Chondrocyte (in vitro differentiated cells): ENCODE data around the gene PPP1CB. TPM values are rescaled to one million over a fixed set of nuclear protein-coding genes. Genes with fewer than 3 reads are reported as not detected.
A peak's percentile ranks its signal among the peaks of the same experiment; 100 is the strongest.

Experiments
- DNase-seq: peaks from one replicate; pipeline ENCODE4 v3.0.0; 2021; ENCODE audit warnings: mixed read lengths, low spot score
- H3K27ac Mint-ChIP-seq: one replicate; pipeline ENCODE4 v1.8.0; 2021; ENCODE audit warnings: mild to moderate bottlenecking, moderate library complexity, mixed read lengths; ENCODE audit not compliant: unreplicated experiment
- H3K27me3 Mint-ChIP-seq: 2 replicates; pipeline ENCODE4 v1.8.0; 2021; ENCODE audit warnings: low read depth, mixed read lengths
- H3K36me3 Mint-ChIP-seq: 2 replicates; pipeline ENCODE4 v1.8.0; 2021; ENCODE audit warnings: low read depth, mixed read lengths
- H3K4me1 Mint-ChIP-seq: 2 replicates; pipeline ENCODE4 v1.8.0; 2021; ENCODE audit warnings: low read depth, mild to moderate bottlenecking, mixed read lengths
- H3K4me3 Mint-ChIP-seq: one replicate; pipeline ENCODE4 v1.8.0; 2021; ENCODE audit warnings: mild to moderate bottlenecking, moderate library complexity, mixed read lengths; ENCODE audit not compliant: unreplicated experiment
- H3K9me3 Mint-ChIP-seq: 2 replicates; pipeline ENCODE4 v1.8.0; 2021; ENCODE audit warnings: low read depth, mixed read lengths
- CTCF ChIP-seq: fragments of 200-600 bp; sonication (generic); IDR thresholded peaks from 2 replicates; pipeline ENCODE4 v1.5.0; 2021; ENCODE audit warnings: antibody characterized with exemption, mild to moderate bottlenecking, moderate library complexity
- total RNA-seq: library from RNA; stranded (reverse); gene quantifications from 3 replicates; pipeline ENCODE4 v1.2.1, GENCODE V29; 2021

The PPP1CB gene
- total RNA-seq, 1 donor from 2014 or later = 447 TPM

DNA sequence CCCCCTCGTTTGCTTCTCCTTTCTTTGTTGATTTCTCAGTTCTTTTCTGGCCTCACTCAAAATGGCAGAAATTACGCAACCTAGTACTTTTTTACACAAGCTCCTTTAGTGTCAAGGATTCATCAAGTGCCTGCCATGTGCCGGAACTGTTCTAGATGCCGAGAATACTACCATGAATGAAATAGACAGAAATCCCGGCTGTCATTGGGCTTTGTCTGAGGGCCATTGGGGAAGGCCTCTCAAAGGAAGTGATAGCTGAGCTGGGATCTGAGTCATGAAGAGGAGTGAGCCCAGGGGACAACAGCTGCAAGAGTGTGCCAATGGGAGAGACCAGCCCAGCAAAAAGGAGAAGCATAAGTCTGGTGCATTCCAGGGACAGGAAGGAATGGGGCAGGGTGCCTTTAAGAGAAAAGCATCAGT lies 34.3 kb upstream of the PPP1CB start:
- no peak overlapping the region for H3K4me3 Mint-ChIP-seq
- peaks cover 42% of the 10 kb centered on the region for H3K4me1 Mint-ChIP-seq
- no peaks in the 10 kb centered on the region for H3K27me3 Mint-ChIP-seq
- TF ChIP-seq CTCF = no peak
- DNase-seq = no peak
- peak overlapping the region; percentile 93 for H3K27ac Mint-ChIP-seq
- no peaks in the 10 kb centered on the region for H3K36me3 Mint-ChIP-seq
- no peaks in the 10 kb centered on the region for H3K9me3 Mint-ChIP-seq

DNA sequence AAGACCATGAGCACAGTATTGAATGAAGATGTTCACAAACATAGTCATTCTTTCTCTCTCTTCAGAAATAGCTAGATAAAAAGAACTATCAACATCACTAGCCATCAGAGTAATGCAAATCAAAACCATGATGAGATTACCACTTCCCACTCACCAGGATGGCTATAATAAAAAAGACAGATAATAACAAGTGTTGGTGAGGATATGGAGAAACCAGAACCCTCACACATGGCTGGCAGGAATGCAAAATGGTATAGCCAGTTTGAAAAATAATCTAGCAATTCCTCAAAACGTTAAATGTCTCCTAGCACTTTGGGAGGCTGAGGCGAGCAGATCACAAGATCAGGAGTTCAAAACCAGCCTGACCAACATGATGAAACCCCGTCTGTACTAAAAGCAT lies 31.3 kb upstream of the PPP1CB start:
- no peak for TF ChIP-seq CTCF
- no peaks in the 10 kb centered on the region for H3K36me3 Mint-ChIP-seq
- H3K9me3 Mint-ChIP-seq = no peaks in the 10 kb centered on the region
- no peak for DNase-seq
- peaks cover 44% of the 10 kb centered on the region for H3K4me1 Mint-ChIP-seq
- H3K4me3 Mint-ChIP-seq = no peak overlapping the region
- H3K27me3 Mint-ChIP-seq = no peaks in the 10 kb centered on the region
- H3K27ac Mint-ChIP-seq = no peak overlapping the region

DNA sequence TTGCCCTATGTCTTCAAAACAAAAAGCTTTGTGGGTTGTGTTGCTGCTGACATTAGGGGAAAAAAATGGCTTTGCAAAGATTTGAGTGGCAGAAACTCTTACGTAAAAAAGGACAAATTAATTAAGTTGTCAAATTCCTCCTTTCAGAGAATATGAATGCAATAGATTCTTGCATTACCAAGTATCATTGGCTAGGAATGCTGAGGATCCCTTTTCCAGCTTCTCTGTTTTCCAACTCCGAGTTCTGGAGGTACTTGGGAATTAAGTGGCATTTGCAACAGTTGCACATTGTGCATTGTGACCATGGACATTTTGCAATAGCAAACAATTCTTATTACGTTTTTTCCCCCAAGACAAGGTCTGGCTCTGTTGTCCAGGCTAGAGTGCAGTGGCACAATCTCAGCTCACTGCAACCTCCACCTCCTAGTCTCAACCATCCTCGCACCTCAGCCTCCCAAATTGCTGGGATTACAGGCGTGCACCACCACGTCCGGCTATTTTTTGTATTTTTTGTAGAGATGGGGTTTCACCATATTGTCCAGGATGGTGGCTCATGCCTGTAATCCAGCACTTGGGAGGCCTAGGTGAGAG lies 29.9 kb upstream of the PPP1CB start:
- H3K27ac Mint-ChIP-seq = no peak overlapping the region
- no peaks in the 10 kb centered on the region for H3K36me3 Mint-ChIP-seq
- H3K27me3 Mint-ChIP-seq = no peaks in the 10 kb centered on the region
- DNase-seq = no peak
- no peak for TF ChIP-seq CTCF
- no peak overlapping the region for H3K4me3 Mint-ChIP-seq
- peaks cover 33% of the 10 kb centered on the region for H3K4me1 Mint-ChIP-seq
- no peaks in the 10 kb centered on the region for H3K9me3 Mint-ChIP-seq

DNA sequence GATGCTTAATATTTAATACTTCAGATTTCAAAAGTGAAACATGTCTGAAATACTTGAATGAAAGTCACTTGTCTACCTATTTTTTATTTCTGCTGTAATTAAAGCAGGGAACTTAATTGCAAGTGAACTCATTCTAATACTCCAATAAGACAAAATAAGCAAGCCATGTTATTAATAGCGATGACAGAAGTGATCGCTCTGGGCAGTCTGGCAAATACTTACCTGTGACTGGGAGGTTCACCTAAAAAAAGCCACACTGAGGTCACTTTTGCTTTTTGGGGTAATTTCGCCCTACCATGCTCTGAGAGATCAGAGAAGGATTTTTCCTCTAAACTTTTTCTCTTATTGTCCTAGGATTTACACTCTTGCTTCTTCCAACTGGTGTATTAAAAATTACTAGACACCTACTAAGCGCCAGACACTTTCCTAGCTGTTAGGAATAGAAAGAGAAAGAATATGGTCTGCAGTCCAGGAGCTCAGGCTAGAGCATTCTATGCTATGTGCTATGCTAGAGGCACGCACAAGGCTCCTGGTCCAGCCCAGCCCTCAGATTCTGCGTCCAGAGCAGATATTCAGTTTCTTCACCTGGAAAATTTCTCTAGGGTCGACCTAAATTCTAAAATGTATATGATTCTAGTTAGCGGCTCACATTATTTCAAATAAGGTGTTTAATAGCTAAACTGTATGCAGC lies 26.5 kb upstream of the PPP1CB start:
- H3K9me3 Mint-ChIP-seq = no peaks in the 10 kb centered on the region
- H3K27me3 Mint-ChIP-seq = no peaks in the 10 kb centered on the region
- H3K4me3 Mint-ChIP-seq = no peak overlapping the region
- no peak for TF ChIP-seq CTCF
- peaks cover 16% of the 10 kb centered on the region for H3K4me1 Mint-ChIP-seq
- DNase-seq = no peak
- H3K27ac Mint-ChIP-seq = no peak overlapping the region
- H3K36me3 Mint-ChIP-seq = no peaks in the 10 kb centered on the region

GRCh38 chr2:28726177-28726576 lies 25.5 kb upstream of the PPP1CB start:
- peaks cover 16% of the 10 kb centered on the region for H3K4me1 Mint-ChIP-seq
- H3K27me3 Mint-ChIP-seq = no peaks in the 10 kb centered on the region
- H3K4me3 Mint-ChIP-seq = no peak overlapping the region
- H3K9me3 Mint-ChIP-seq = no peaks in the 10 kb centered on the region
- no peak for DNase-seq
- no peak overlapping the region for H3K27ac Mint-ChIP-seq
- H3K36me3 Mint-ChIP-seq = peaks cover 3% of the 10 kb centered on the region
- no peak for TF ChIP-seq CTCF
